Activated gamma-delta T cell treated with Interleukin-2 at 50 U/mL for 16 hours (primary cell): ENCODE data around the gene CELA2A.
"Not testable (repeated sequence)": the region's sequence is repeated elsewhere in the genome, so short reads cannot be mapped to it uniquely, and the experiment has no call there.

Experiments used
- DNase-seq: peaks from one replicate; pipeline ENCODE4 v3.0.0-alpha.2; 2020

Gene CELA2A

DNA sequence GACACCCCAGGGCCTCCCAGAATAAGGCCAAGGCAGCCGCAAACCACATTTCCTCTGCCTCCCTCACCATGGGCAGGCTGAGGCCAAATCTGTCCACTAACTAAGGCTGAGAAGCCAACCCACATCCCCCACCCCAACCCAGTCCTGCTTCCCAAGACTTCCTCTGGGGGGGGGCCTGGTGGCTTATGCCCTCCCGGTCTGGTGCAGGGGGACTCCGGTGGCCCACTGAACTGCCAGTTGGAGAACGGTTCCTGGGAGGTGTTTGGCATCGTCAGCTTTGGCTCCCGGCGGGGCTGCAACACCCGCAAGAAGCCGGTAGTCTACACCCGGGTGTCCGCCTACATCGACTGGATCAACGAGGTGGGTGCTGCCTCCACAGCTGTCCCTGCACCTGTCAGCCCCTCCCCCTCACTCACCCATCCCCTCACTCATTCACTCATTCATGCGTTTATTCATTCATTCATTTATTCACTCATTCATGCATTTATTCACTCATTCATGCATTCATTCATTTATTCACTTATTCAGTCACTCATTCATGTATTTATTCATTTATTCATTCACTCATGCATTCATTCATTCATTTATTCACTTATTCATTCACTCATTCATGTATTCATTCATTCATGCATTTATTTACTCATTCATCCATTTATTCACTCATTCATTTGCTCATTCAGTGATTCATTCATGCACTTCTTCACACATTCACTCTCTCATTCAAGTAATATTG lies 11.0 kb upstream of the CELA2A start:
- no peak for DNase-seq

DNA sequence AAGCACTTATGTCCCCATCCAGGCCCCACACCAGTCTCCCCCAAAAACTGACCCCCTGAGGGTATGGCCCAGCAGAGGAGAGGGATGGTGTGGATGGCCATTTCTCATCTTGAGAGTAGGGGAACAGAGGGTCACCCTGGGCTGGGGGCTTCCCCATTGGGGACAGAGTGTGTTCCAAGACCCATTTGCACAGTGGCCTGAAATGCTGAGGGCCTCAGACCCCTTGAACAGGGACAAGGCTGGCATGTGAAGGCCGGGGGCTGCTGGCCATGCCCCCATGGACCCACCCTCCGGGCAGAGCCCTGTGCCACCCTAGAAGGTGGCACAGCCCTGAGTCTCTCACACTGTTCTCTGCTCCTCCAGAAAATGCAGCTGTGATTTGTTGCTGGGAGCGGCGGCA lies 10.3 kb upstream of the CELA2A start:
- DNase-seq: no peak

DNA sequence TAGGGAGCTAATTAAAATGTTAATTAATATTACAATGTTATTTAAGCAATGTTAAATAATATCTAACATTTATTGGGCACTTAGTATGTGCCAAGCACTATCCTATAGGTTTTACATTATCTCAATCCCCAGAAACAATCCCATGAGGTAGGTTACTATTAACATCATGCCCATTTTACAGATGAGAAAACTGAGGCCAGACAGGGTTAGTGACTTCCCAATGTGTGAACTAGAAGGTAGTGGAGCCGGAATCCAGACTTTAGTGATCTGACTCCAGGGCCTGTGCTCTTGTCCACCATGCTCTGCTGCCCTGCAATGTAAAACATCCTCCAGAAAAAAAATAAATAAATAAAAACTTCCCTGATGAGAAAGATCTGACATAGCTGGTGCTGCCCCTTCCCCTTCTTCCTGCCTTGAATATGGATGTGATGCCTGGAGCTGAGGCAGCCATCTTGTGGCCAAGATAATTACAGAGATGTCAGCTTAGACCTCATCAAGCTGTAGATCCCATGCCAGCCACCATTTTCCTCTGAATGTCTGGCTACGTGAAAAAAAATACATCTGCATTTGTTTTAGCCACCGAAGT lies 7.6 kb upstream of the CELA2A start:
- DNase-seq: no peak

DNA sequence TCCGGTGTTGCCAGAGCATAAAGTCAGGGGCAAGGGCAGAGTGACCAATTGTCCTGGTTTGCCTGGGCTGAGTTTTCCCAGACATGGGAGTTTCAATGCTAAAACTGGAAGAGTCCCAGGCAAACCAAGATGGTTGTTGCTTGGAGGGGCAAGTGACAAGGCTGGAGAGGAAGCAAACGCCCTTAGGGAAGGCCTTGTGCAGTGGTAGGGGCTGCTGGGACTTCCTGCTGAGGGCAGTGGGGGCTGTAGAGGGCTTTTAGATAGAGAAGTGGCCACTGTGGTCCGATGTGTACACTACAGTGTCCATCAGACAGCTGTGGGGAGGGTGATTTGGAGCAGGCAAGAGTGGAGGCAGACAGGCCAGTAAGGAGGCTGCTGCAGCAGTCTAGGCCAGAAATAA lies 7.0 kb upstream of the CELA2A start:
- no peak for DNase-seq

DNA sequence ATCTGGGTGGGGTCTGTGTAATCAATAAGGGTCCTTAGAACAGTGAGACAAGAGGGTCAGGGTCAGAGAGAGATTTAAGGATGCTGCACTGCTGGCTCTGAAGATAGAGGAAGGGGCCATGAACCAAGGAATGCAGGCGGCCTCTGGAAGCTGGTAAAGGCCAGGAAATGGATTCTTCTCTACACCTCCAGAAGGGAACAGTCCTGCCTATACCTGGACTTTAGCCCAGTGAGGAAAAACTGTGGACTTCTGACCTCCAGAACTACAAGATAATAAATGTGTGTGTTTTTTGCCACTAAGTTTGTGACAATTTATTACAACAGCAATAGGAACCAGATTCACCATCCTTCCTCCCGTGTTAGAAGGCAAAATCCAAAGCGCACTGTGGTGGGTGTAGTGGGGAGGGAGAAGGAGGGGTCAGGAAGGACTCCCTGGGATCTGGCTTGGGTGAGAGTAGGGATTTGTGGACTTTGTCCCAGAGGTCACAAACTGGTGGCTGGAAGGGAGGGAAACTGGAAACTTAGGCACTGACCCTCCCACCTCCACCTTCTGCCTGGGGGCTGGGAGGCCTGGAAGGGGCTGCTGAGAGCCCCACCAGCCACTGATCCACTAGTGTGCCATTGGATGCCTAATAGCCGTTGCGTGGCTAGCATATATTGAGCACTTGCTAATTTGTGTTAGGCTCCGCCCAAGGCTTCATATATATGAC lies 5.4 kb upstream of the CELA2A start:
- no peak for DNase-seq

DNA sequence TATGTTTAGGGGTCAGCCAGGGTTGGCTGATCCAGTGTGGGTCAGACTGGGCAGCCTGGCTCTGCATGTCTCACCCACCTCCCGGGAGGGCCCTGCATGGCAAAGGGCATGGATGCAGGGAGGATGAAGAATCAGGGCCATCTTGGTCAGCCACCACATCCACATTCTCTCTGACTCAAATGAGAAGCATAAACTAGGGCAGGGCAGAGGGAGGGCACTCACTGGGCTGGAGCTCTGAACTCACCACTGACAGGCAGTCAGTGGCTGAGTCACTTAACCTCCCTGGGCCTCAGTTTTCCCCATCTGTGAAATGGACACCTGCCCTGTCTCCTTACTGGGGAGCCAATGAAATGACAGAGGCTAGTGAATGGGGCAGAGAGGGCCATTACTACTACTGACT lies 4.3 kb upstream of the CELA2A start:
- DNase-seq: no peak

DNA sequence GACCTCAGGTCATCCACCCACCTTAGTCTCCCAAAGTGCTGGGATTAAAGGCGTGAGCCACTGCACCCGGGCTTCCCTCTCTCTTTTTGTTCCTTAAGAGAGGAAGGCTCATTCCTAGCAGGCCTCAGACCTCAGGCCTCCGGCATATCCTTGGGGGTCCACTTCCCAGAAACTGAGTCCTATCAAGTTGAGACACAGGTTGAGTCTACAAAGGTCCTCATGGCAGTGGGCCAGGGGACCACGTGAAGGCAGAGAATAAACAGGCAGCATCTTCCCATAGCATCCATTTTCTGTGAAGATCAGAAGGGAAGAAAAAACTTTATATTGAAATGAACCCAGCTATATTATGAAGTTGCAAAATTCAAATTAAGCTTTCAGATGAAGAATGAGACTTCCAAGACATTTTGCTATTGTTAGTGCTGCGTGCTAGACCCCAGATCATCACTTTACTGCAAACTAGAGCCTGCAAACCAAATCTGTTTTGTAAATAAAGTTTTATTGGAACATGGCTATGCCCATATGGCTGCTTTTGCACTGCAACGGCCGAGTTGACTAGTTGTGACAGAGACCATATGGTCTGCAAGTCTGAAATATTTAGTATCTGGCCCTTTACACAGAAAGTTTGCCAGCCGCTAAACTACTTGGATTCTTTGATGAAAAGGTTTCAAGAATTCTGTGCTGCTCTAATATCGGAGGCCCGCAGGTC lies 3.5 kb upstream of the CELA2A start:
- no peak for DNase-seq

DNA sequence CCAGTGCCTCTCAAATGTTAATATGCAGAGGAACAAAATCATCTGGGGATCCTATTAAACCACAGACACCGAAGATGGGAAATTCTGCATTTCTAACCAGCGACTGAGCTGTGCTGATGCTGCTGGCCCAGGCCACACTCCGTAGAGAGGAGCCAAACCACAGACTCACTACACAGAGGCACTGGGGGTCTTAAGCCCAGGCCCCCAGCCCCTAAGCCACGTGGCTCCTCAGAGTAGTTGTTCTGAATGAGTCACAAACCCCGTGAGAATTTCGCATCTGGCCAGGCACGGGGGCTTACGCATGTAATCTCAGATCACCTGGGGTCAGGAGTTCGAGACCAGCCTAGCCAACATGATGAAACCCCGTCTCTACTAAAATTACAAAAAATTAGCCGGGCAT lies 2.8 kb upstream of the CELA2A start:
- DNase-seq: no peak

DNA sequence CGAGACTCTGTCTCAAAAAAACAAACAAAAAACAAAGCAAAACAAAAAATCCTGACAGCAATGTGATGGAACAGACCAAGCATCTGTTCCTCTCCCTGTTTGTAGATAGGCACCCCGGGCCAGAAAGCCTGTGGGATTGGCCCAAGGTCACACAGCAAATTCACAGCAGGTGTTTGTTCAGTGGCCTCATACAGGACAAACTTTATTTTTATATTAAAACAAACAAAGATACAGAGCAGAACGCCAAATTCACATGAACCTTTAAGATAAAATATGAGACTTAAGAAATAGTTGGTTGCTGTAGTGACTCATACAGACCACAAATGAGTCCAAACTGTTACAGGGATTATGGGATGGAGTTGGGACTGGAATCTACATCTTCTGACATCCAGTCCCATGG lies 2.3 kb upstream of the CELA2A start:
- DNase-seq: no peak

DNA sequence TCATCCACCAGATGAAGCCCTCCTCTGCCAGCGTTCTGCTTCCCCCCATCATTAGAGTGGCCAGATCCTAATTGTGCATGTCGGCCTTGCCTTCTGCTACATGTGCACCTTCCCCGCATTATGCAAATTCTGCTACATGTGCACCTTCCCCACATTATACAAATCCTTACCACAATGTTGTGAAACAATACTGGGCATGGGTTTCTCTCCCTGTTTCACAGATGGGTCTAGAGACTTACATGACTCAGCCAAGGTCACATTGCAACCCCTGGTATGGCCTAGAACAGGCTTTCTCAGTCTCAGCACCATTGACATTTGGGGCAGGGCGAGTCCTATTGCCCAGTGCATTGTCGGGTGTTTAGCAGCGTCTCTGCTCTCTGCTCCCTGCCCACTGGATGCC lies 1.0 kb upstream of the CELA2A start:
- DNase-seq: no peak

DNA sequence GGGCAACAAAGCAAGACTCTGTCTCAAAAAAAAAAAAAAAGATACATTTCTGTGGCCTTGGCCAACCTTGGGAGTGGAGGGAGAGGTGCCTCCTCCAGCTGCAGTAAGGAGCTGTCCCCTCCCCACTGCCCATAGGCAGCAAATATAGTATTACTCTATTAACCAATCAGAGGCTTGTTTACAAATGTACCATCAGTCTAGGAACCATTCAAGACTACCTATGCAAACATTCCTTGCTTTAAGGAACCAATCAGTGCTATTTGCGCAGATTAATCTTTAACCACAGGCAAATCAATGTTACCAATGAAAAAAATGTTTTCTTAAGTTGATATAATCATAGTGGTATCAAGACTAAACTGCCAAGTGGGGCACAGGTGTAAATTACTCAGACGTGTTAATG lies 1.1 kb downstream of the CELA2A start:
- DNase-seq: no peak

DNA sequence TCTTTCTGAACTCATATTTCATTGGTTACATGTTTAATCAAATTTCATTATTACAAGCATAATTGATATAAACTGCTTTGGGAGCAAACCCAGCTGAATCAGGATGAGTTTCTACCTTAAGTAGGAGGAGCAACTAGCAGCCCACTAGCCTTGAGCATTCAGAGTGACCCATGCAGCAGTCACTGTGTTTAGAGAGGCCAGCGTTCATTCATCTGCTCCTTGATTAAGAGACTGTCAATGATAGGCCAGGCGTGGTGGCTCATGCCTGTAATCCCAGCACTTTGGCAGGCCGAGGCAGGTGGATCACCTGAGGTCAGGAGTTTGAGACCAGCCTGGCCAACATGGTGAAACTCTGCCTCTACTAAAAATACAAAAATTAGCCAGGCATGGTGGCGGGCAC lies 1.9 kb downstream of the CELA2A start:
- DNase-seq: not testable (repeated sequence)

DNA sequence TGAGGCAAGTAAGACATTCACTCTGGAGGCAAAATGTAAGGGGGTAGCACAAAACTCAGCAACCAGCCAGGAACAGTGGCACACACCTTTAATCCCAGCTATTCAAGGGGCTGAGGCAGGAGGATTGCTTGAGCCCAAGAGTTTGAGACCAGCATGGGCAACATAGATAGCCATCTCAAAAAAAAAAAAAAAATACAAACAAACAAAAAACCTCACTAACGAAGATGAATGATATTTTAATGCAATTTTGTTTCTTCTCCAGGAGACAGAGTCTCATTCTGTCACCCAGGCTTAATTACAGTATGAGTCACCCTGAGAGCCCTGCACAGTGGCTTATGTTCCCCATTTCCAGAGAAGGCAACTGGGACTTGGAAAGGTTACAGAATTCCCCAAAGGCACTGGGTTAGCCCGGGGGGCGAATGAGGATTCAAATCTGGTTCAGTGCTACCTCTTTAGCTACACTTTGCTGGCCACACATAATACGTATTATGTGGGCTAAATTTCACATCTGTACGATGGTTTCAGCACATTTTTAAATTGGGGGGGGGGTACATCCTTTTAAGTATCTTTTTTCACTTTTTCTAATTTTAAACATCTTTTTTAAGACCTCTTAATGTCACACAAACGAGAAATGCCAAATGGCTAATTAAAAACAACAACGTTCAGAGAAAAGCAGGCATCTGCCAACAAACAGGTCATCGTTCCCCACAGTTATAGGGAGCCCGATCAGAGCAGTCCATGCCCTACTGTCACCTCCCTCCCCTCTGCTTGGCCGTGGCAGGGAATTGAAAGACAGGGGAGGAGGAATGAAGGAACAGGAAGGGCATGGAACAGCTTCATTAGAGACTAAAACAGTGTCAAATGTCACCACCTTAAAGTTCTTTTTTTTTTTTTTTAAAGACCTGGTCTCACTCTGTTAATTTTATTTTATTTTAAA lies 3.5 kb downstream of the CELA2A start:
- DNase-seq: no peak

DNA sequence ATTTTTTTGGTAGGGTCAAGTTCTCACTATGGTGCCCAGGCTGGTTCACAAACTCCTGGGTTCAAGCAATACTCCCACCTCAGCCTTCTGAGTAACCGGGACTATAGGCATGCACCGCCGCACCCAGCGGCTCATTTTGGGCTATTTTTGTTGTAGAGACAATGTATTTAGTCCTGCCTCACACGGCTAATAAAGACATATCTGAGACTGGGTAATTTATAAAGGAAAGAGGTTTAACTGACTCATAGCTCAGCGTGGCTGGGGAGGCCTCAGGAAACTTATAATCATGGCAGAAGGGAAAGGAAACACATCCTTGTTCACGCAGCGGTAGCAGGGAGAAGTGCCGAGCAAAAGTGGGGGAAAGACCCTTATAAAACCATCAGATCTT lies 4.2 kb downstream of the CELA2A start:
- no peak for DNase-seq

DNA sequence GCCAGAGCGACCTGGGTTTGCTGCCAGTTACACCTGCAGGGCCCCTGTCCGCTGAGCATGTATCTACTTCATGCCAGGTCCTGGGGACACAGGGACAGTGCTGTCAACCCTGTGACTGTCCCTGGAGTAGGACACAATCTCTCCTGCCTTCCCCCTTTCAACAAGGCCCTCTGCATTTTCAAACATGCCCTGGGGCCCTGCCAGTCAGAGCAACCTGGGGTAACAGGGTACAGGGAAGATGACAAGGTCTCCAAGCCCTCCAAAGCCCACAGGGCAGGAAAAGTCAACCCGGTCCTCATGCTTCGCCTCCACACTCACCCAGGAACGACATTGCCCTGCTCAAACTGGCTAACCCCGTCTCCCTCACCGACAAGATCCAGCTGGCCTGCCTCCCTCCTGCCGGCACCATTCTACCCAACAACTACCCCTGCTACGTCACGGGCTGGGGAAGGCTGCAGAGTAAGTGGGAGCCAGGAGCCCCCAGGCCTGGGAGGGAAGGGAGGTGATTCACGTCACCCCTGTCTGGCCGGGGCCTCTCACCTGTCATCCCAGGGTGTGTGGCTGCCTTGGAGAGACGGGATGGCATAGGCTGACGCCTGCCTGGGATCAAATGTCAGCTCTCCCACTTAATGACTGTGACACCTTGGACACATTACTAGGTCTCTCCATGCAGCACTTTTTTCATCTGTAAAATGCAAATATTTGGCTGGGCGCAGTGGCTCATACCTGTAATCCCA lies 6.7 kb downstream of the CELA2A start:
- not testable (repeated sequence) for DNase-seq

DNA sequence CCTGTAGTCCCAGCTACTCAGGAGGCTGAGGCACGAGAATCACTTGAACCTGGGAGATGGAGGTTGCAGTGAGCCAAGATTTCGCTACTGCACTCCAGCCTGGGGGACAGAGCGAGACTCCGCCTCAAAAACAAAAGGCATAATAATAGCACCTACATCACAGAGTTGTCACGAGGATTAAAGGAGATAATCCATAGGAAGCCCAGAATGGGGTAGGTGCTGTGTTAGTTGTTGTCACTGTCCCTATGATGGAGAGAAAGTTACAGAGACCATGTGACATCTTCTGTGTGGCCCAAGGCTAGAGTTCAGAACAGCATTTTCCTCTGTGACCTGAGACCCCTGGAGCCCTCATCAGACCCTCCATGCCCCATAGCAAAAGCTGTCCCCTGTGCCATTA lies 7.4 kb downstream of the CELA2A start:
- not testable (repeated sequence) for DNase-seq

DNA sequence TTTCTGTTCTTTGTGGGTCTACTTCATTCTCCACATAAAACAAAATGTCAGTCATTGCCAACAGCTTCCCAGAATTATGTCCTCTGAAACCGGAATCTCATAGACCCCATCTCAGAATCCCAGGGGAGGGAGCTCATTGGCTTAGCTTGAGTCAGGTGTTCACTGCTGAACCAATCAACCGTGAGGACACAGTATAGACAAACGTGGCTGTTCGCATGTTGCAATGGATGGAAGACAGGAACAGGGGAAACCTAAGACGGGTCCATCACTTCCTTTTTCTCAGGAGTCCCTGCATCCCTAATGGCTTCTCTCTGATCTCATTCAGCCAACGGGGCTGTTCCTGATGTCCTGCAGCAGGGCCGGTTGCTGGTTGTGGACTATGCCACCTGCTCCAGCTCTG lies 9.1 kb downstream of the CELA2A start:
- DNase-seq: no peak

DNA sequence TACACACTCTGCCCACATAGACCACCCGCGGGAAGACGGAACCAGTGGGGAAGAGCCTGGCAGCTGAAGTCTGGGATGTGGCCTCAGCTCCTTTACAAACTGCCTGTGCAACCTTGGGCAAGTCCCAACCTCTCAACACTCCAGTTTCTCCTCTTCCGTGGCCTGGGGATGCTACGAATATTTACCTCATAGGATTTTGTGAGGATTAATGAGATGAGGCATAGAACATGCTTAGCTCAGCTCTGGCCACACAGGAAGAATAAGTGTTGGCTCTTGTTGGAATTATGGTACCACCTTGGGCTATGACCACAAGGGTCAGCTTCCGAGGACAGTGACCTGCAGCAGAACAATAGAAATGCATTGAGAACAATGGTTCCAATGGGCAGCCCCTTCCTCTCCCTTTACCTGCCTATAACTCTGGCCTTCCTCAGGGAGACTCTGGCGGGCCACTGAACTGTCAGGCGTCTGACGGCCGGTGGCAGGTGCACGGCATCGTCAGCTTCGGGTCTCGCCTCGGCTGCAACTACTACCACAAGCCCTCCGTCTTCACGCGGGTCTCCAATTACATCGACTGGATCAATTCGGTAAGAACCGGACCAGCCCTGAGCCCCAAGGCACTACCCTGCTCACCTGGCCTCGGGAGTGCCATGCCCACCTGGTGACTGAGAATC lies 10.6 kb downstream of the CELA2A start:
- DNase-seq: not testable (repeated sequence)

DNA sequence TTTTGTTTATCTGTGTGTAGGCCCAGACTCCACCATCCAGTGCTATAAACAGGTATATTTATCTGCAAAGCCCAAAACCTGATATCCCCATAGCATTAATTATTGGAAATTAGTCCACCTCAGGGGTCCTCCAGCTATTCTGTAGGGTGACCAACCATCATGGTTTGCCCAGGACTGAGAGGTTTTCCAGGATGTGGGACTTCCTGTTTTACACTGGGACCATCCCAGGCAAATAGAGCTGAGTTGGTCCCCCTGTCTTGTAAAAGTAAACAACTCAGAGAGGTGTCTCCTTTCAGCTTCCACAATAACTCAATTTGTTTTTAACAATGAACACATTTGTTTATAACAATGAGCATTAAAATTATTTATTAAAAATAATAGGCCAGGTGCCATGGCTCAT lies 11.6 kb downstream of the CELA2A start:
- DNase-seq: no peak

DNA sequence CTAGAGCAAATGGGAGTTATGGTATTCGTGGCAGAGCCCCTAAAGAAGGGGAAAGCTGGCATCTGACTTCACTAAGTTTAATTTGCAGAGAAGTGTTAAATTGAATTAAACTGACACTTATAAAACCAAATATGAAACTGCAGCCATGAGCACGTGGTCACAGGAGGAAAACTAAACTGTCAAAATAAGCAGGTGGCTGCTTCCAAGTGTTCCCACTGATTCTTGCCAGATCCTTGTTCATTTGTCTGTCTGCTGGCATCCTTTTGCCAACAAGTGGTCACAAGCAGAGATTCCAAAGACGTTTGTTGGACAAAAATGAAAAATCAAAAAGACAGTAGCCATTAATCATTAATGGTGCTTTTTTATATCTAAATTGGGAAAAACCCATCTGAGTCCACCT lies 12.8 kb downstream of the CELA2A start:
- no peak for DNase-seq

DNA sequence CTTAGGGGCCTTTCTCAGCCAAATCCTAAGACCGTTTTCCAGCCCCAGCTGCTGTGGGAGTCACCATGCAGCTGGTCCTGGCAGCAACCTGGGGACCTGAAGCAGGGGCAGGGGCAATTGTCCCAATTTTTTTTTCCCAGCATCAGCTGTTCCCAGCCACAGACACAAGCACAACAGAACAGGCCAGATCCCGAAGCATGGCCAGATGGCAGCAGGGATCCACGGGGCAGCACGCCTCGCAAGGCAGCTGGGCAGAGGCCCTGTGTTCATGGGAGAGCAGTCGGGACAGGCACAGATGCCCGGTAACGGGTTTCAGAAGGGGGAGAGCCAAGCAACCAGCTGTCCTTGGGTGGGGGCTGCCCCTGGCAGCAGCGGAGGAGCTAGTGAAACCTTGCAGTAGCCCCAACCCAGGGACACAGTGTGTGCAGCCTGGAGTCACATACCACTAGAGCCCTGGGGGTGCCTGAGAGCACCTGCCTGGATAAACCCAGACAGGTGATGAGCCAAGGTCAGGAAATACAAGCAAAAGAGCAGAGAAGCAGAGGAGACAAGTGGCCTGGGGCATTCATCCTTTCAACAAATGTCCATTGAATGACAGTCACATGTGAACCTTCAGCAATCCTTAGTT lies 13.4 kb downstream of the CELA2A start:
- not testable (repeated sequence) for DNase-seq
